ENCODE measurements around the gene GRB7. TPM values are rescaled to one million over a fixed set of nuclear protein-coding genes. Genes with fewer than 3 reads are reported as not detected.

GRB7 gene
- 0.08 and 0.91 TPM in 2 replicates for total RNA-seq

GRCh38 chr17:39737760-39738567 lies at the start of gene GRB7:
GRB7 (plus strand) TSS chr17:39737938; CDS start chr17:39742302, 4,364 bp downstream.

GRCh38 chr17:39699818-39700147 lies 38.0 kb upstream of the GRB7 start, which contains the start of gene ERBB2:
ERBB2 (plus strand) TSS chr17:39700064; CDS start chr17:39700239, 175 bp downstream.

GRCh38 chr17:39730095-39730921 lies 7.4 kb upstream of the GRB7 start, which contains the start of gene MIEN1:
MIEN1 (minus strand) TSS chr17:39730532; CDS start chr17:39730495, 37 bp downstream.

Other genes with a start within 250 kb of the GRB7 start
- not detected in 2 replicates for gene NEUROD2, start 130.0 kb upstream of the GRB7 start, total RNA-seq
- gene PPP1R1B, start 111.0 kb upstream of the GRB7 start, total RNA-seq: 1.4 TPM in 1 of 2 replicates, not detected in the other
- gene STARD3, start 100.8 kb upstream of the GRB7 start, total RNA-seq: 28.4 and 60.8 TPM in 2 replicates
- gene TCAP, start 72.6 kb upstream of the GRB7 start, total RNA-seq: under 0.01 and 0.24 TPM in 2 replicates
- not detected in 2 replicates for gene PNMT, start 69.5 kb upstream of the GRB7 start, total RNA-seq
- gene PGAP3, start 49.9 kb upstream of the GRB7 start, total RNA-seq: 6.3 and 12.9 TPM in 2 replicates
- gene ERBB2, start 37.9 kb upstream of the GRB7 start, total RNA-seq: 32.6 and 53.5 TPM in 2 replicates
- gene MIEN1, start 7.4 kb upstream of the GRB7 start, total RNA-seq: 49.1 and 53.1 TPM in 2 replicates
- not detected in 2 replicates for gene IKZF3, start 126.4 kb downstream of the GRB7 start, total RNA-seq
- gene ZPBP2, start 130.3 kb downstream of the GRB7 start, total RNA-seq: not detected in 2 replicates
- 0.26 and 11.5 TPM in 2 replicates for gene GSDMB, start 180.7 kb downstream of the GRB7 start, total RNA-seq
- gene ORMDL3, start 189.7 kb downstream of the GRB7 start, total RNA-seq: 36.6 and 46.4 TPM in 2 replicates
- gene LRRC3C, start 189.8 kb downstream of the GRB7 start, total RNA-seq: not detected in 2 replicates
- not detected in 2 replicates for gene GSDMA, start 225.1 kb downstream of the GRB7 start, total RNA-seq
- gene PSMD3, start 242.9 kb downstream of the GRB7 start, total RNA-seq: 127 and 134 TPM in 2 replicates